ENCODE measurements around the gene SPACA4. TPM values are rescaled to one million over a fixed set of nuclear protein-coding genes. Genes with fewer than 3 reads are reported as not detected.

Gene SPACA4
- total RNA-seq, 2 donors from 2014 or later: not detected

- no peak for ATAC-seq
- H3K27ac Mint-ChIP-seq: peak overlapping the region; percentile 97
- no peaks in the 10 kb centered on the region for H3K27me3 Mint-ChIP-seq
- peaks cover 3% of the 10 kb centered on the region for H3K36me3 Mint-ChIP-seq (ENCODE audit: low read depth)
- H3K4me3 Mint-ChIP-seq: peak overlapping the region; percentile 99
- H3K9me3 ChIP-seq (ENCODE audit: control insufficient read depth, low read length, poor library complexity, severe bottlenecking): no peaks in the 10 kb centered on the region
- H3K4me1 Mint-ChIP-seq: peaks cover 38% of the 10 kb centered on the region
- DNase-seq: peak in 1 of 3 donors; percentile 33
Measured at GRCh38 chr19:48635966-48636858, 29.7 kb downstream of the SPACA4 start.

- Mint-ChIP-seq H3K4me1 (peaks cover 38% of the 10 kb centered on the region), H3K27ac (peak within 1 kb of the TSS; percentile 97), H3K27me3 (no peaks in the 10 kb centered on the region), H3K4me3 (peak within 1 kb of the TSS; percentile 99), H3K36me3 (ENCODE audit: low read depth) (peaks cover 3% of the 10 kb centered on the region)
- ATAC-seq: no peak
- peak in 1 of 3 donors; percentile 23 for DNase-seq
- no peaks in the 10 kb centered on the region for H3K9me3 ChIP-seq (ENCODE audit: control insufficient read depth, low read length, poor library complexity, severe bottlenecking)
Measured at GRCh38 chr19:48636859-48637448, 30.4 kb downstream of the SPACA4 start, which contains the start of gene DBP. Gene DBP, minus strand, starts transcription at chr19:48637379. Its CDS starts 385 bp downstream, at chr19:48636994.

- DNase-seq (peak; percentile 97 to 100 (median 98)), ATAC-seq (peak; percentile 77)
- peaks cover 38% of the 10 kb centered on the region for H3K4me1 Mint-ChIP-seq
- H3K36me3 Mint-ChIP-seq (ENCODE audit: low read depth): peaks cover 3% of the 10 kb centered on the region
- H3K27ac Mint-ChIP-seq: peak overlapping the region; percentile 97
- H3K9me3 ChIP-seq (ENCODE audit: control insufficient read depth, low read length, poor library complexity, severe bottlenecking): no peaks in the 10 kb centered on the region
- H3K27me3 Mint-ChIP-seq: no peaks in the 10 kb centered on the region
- peak overlapping the region; percentile 99 for H3K4me3 Mint-ChIP-seq
Measured at GRCh38 chr19:48637449-48637947, 31.0 kb downstream of the SPACA4 start.

GRCh38 chr19:48637948-48638830 lies 31.6 kb downstream of the SPACA4 start:
- H3K9me3 ChIP-seq (ENCODE audit: control insufficient read depth, low read length, poor library complexity, severe bottlenecking): no peaks in the 10 kb centered on the region
- Mint-ChIP-seq H3K4me3 (peak overlapping the region; percentile 99), H3K4me1 (peaks cover 41% of the 10 kb centered on the region), H3K27ac (peak overlapping the region; percentile 97), H3K36me3 (ENCODE audit: low read depth) (peaks cover 3% of the 10 kb centered on the region), H3K27me3 (no peaks in the 10 kb centered on the region)
- ATAC-seq: peak; percentile 50
- DNase-seq: peak; percentile 73 to 79 (median 74)

- H3K9me3 ChIP-seq (ENCODE audit: control insufficient read depth, low read length, poor library complexity, severe bottlenecking): no peaks in the 10 kb centered on the region
- DNase-seq (no peak), ATAC-seq (no peak)
- H3K36me3 Mint-ChIP-seq (ENCODE audit: low read depth): peaks cover 3% of the 10 kb centered on the region
- H3K4me1 Mint-ChIP-seq: peaks cover 38% of the 10 kb centered on the region
- peak overlapping the region; percentile 97 for H3K27ac Mint-ChIP-seq
- H3K4me3 Mint-ChIP-seq: peak overlapping the region; percentile 99
- H3K27me3 Mint-ChIP-seq: no peaks in the 10 kb centered on the region
Measured at GRCh38 chr19:48638831-48639381, 32.4 kb downstream of the SPACA4 start.

- Mint-ChIP-seq H3K4me3 (peak overlapping the region; percentile 52), H3K27me3 (no peaks in the 10 kb centered on the region), H3K36me3 (ENCODE audit: low read depth) (peaks cover 3% of the 10 kb centered on the region), H3K4me1 (peaks cover 33% of the 10 kb centered on the region), H3K27ac (peak overlapping the region; percentile 97)
- H3K9me3 ChIP-seq (ENCODE audit: control insufficient read depth, low read length, poor library complexity, severe bottlenecking): no peaks in the 10 kb centered on the region
- ATAC-seq (no peak), DNase-seq (no peak)
Measured at GRCh38 chr19:48639483-48640375, 33.2 kb downstream of the SPACA4 start.

GRCh38 chr19:48641850-48642249 lies 35.3 kb downstream of the SPACA4 start:
- no peaks in the 10 kb centered on the region for H3K27me3 Mint-ChIP-seq
- H3K4me1 Mint-ChIP-seq: peaks cover 41% of the 10 kb centered on the region
- DNase-seq (no peak), ATAC-seq (no peak)
- no peaks in the 10 kb centered on the region for H3K36me3 Mint-ChIP-seq (ENCODE audit: low read depth)
- H3K9me3 ChIP-seq (ENCODE audit: control insufficient read depth, low read length, poor library complexity, severe bottlenecking): no peaks in the 10 kb centered on the region
- H3K27ac Mint-ChIP-seq: no peak overlapping the region
- no peak overlapping the region for H3K4me3 Mint-ChIP-seq

- no peaks in the 10 kb centered on the region for H3K27me3 Mint-ChIP-seq
- no peak for ATAC-seq
- no peak overlapping the region for H3K4me3 Mint-ChIP-seq
- no peaks in the 10 kb centered on the region for H3K36me3 Mint-ChIP-seq (ENCODE audit: low read depth)
- H3K9me3 ChIP-seq (ENCODE audit: control insufficient read depth, low read length, poor library complexity, severe bottlenecking): no peaks in the 10 kb centered on the region
- DNase-seq: no peak
- H3K4me1 Mint-ChIP-seq: peaks cover 39% of the 10 kb centered on the region
- peak overlapping the region; percentile 41 for H3K27ac Mint-ChIP-seq
Measured at GRCh38 chr19:48642862-48643261, 36.3 kb downstream of the SPACA4 start.

GRCh38 chr19:48644355-48644754 lies 37.8 kb downstream of the SPACA4 start:
- no peak for ATAC-seq
- Mint-ChIP-seq H3K4me1 (peaks cover 32% of the 10 kb centered on the region), H3K27me3 (no peaks in the 10 kb centered on the region), H3K36me3 (ENCODE audit: low read depth) (no peaks in the 10 kb centered on the region), H3K4me3 (peak overlapping the region; percentile 98), H3K27ac (peak overlapping the region; percentile 95)
- DNase-seq: no peak
- H3K9me3 ChIP-seq (ENCODE audit: control insufficient read depth, low read length, poor library complexity, severe bottlenecking): no peaks in the 10 kb centered on the region

GRCh38 chr19:48644839-48645619 lies 38.5 kb downstream of the SPACA4 start:
- H3K27me3 Mint-ChIP-seq: no peaks in the 10 kb centered on the region
- ATAC-seq: peak; percentile 70
- DNase-seq: peak; percentile 51 to 62 (median 58)
- H3K36me3 Mint-ChIP-seq (ENCODE audit: low read depth): no peaks in the 10 kb centered on the region
- H3K9me3 ChIP-seq (ENCODE audit: control insufficient read depth, low read length, poor library complexity, severe bottlenecking): no peaks in the 10 kb centered on the region
- peak overlapping the region; percentile 98 for H3K4me3 Mint-ChIP-seq
- H3K4me1 Mint-ChIP-seq: peaks cover 32% of the 10 kb centered on the region
- peak overlapping the region; percentile 95 for H3K27ac Mint-ChIP-seq

- no peaks in the 10 kb centered on the region for H3K27me3 Mint-ChIP-seq
- peak overlapping the region; percentile 98 for H3K4me3 Mint-ChIP-seq
- no peaks in the 10 kb centered on the region for H3K9me3 ChIP-seq (ENCODE audit: control insufficient read depth, low read length, poor library complexity, severe bottlenecking)
- no peaks in the 10 kb centered on the region for H3K36me3 Mint-ChIP-seq (ENCODE audit: low read depth)
- no peak for DNase-seq
- ATAC-seq: no peak
- H3K27ac Mint-ChIP-seq: peak overlapping the region; percentile 95
- H3K4me1 Mint-ChIP-seq: peaks cover 31% of the 10 kb centered on the region
Measured at GRCh38 chr19:48645620-48646000, 39.1 kb downstream of the SPACA4 start.

All from T-helper 17 cell (primary cell).